GM19193 (cell line): ENCODE measurements around the gene ATXN7L1.

Source experiments
- POLR2A ChIP-seq: IDR thresholded peaks from 4 replicates; pipeline ENCODE4 v1.6.1; 2011; ENCODE audit not compliant: insufficient read depth, insufficient read length; ENCODE audit errors: extremely low read depth

ATXN7L1 gene

GRCh38 chr7:105653441-105654005 lies 222.9 kb downstream of the ATXN7L1 start:
- TF ChIP-seq POLR2A: no peak

- no peak for TF ChIP-seq POLR2A
Measured at GRCh38 chr7:105652359-105652993, 223.9 kb downstream of the ATXN7L1 start.

- TF ChIP-seq POLR2A: no peak
Measured at GRCh38 chr7:105651798-105652197, 224.6 kb downstream of the ATXN7L1 start.

GRCh38 chr7:105650382-105650970 lies 225.9 kb downstream of the ATXN7L1 start:
- no peak for TF ChIP-seq POLR2A

- no peak for TF ChIP-seq POLR2A
Measured at GRCh38 chr7:105649727-105650381, 226.5 kb downstream of the ATXN7L1 start.

GRCh38 chr7:105648561-105649401 lies 227.6 kb downstream of the ATXN7L1 start:
- no peak for TF ChIP-seq POLR2A

GRCh38 chr7:105647591-105647990 lies 228.8 kb downstream of the ATXN7L1 start:
- TF ChIP-seq POLR2A: no peak

GRCh38 chr7:105644937-105645336 lies 231.5 kb downstream of the ATXN7L1 start:
- TF ChIP-seq POLR2A: no peak

GRCh38 chr7:105643851-105644250 lies 232.5 kb downstream of the ATXN7L1 start:
- no peak for TF ChIP-seq POLR2A

- TF ChIP-seq POLR2A: no peak
Measured at GRCh38 chr7:105643384-105643783, 233.0 kb downstream of the ATXN7L1 start.

GRCh38 chr7:105642264-105642663 lies 234.1 kb downstream of the ATXN7L1 start:
- TF ChIP-seq POLR2A: no peak

GRCh38 chr7:105640956-105641810 lies 235.2 kb downstream of the ATXN7L1 start:
- no peak for TF ChIP-seq POLR2A

- TF ChIP-seq POLR2A: no peak
Measured at GRCh38 chr7:105639667-105640493, 236.5 kb downstream of the ATXN7L1 start.

GRCh38 chr7:105638902-105639495 lies 237.4 kb downstream of the ATXN7L1 start:
- TF ChIP-seq POLR2A: no peak

- no peak for TF ChIP-seq POLR2A
Measured at GRCh38 chr7:105638334-105638733, 238.1 kb downstream of the ATXN7L1 start.
